GM18873 (cell line): ENCODE data around the gene CASP10.
"Not testable (repeated sequence)": the region's sequence is repeated elsewhere in the genome, so short reads cannot be mapped to it uniquely, and the experiment has no call there.

ENCODE experiments used
- ATAC-seq: cut with Tn5 transposase; IDR thresholded peaks from one replicate; pipeline ENCODE4 v1.9.1; 2021; ENCODE audit warnings: mild to moderate bottlenecking, moderate library complexity, moderate number of reproducible peaks; ENCODE audit not compliant: unreplicated experiment, low FRiP score

CASP10 gene

DNA sequence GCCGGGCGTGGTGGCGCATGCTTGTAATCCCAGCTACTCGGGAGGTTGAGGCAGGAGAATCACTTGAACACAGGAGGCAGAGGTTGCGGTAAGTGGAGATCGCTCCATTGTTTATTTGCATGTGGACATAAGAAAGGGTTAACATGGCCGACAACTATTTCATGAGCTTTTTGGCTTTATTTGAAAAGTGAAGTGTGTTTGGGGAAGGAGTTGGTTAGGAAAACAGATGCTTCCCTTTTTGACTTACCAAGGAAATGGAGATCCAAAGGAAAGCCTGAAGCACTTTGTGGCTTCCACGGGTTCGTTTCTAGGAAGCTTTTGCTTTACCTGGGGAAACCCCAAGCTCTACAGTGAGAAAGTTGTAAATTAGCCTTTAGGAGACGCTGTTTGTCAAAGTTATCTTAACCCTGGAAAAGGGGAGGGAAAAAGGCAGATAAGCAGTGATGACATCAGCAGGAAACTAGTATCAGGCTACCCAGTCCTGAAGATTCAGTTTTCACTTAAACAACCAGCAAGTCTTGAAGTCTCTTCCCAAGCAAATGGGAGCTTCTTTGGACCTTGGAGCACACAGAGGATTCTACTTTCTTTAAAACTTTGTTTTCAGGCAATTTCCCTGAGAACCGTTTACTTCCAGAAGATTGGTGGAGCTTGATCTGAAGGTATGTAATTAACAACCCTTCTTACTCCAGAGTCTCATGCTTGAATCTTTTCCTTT, at the start of gene CASP10:
Gene CASP10, plus strand, starts transcription at position 492 of the 715 bp plus-strand sequence. CDS start 2,637 bp downstream, outside the sequence.
- peak; percentile 78 for ATAC-seq

- no peak for ATAC-seq
Measured at GRCh38 chr2:201135386-201135785, 47.6 kb upstream of the CASP10 start.

DNA sequence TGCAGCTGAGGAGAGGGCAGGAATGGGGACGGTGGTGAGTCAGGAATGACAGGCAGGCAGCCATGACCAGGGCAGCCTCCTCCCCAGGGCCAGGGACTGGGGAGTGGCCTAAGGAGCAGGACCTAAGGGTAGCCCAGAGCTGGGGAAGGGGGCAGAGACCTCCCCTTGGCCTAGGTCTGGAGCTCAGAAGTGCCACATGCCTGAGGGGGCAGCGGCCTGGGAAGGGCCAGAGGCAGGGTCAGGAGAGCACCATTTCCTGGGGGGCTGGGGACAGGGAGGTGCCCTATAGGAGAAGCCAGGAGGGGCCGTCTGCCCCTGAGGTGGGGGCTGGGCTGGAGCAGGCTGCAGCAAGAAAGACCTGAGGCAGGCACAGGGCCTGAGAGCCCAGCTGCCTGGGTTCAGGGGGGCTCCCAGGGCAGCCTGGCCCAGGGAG, 46.0 kb upstream of the CASP10 start:
- no peak for ATAC-seq

- ATAC-seq = no peak
Measured at GRCh38 chr2:201137505-201138400, 45.2 kb upstream of the CASP10 start.

GRCh38 chr2:201138401-201138970, 44.5 kb upstream of the CASP10 start:
- no peak for ATAC-seq

GRCh38 chr2:201138986-201139781, 43.8 kb upstream of the CASP10 start:
- ATAC-seq = not testable (repeated sequence)

DNA sequence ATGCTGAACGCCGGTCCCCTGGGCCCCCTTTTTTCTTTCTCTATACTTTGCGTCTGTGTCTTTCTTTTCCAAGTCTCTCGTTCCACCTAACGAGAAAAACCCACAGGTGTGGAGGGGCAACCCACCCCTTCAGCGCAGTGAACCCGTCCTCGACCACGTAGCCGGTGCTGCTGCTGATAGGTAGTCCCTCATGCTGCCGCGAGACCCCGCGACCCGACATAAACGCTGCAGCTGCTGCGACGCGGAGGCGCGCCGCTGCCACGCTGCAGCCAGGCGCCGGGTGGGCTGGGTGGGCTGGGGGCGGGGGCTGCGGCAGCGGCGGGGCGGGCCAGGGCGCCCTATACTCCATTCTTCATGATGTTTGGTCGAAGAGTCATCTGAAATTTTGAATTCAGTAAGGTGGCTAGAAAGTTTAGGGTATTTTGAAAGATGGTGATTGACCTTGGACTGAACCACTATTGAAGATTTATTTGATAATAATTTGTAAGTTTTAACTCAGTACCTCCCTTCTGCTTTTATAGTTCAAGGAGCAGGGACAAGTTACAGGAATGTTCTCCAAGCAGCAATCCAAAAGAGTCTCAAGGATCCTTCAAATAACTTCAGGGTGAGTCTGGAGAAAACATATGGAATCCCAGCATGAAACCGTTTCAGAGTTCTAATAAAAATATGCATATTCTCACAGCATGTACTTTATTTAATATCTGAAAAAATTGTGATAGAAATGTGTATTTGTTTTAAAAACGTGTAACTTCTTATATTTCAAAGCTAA, 42.9 kb upstream of the CASP10 start:
- no peak for ATAC-seq

- ATAC-seq = no peak
Measured at GRCh38 chr2:201144101-201145051, 38.6 kb upstream of the CASP10 start.

- no peak for ATAC-seq
Measured at GRCh38 chr2:201148434-201148990, 34.4 kb upstream of the CASP10 start.

DNA sequence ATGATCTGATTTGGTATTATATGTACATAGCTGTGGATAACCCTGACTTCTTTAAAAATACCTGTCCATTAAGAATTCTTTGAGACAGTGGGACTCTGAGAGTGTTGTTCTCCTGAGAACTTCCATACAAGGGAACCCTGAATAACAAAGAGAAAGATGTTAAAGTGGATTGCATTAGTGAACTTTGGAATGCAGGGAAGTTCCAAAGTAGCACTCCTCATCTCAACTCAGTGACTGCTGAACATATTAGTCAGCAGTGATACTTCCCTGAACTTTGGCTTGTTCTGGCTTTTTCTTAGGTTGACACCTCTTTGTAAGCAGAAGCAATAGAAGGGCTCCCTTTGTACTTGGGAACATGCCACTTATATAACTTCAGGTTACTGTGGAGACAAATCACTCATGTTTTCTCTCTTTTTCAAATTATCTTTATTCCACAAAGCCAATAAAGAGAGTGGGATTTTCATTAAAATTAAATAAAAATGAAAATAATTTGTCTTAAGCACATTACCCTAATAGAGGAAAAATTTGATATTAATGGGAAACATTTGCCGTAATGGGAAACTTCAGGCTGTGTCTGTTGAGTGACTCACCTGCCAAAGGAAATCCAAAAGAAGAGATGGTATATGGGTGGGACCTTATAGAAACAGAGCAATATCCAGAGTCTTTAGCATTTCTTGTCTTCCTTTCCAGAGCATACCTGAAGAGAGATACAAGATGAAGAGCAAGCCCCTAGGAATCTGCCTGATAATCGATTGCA, 33.7 kb upstream of the CASP10 start:
- no peak for ATAC-seq

GRCh38 chr2:201149821-201150165, 33.1 kb upstream of the CASP10 start:
- ATAC-seq = not testable (repeated sequence)

DNA sequence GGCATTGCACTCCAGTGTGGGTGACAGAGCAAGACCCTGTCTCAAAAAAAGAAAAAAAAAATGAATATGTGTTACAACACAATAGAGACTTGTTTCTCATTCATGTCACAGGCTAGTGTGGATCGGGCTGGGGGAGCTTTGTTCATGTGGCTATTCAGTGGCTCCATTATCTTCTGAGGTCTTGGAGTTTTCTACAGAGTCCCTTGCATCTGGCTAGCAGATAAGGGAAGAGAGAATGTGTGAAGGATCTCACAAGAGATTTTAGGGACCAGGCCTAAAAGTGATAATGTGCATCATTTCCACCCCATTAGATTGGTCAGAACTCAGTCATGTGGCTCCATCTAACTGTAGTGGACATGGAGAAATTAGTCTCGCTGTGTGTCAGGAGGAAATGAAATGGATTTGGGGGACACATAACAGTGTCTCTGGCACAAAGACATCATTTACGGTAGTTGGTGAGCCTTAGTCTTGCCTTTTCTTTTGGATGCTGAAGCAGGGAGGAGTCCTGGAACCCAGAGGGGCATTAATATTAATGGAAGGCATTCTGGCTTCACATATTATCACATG, 32.4 kb upstream of the CASP10 start:
- ATAC-seq = no peak

- peak; percentile 80 for ATAC-seq
Measured at GRCh38 chr2:201151127-201151981, 31.6 kb upstream of the CASP10 start.

DNA sequence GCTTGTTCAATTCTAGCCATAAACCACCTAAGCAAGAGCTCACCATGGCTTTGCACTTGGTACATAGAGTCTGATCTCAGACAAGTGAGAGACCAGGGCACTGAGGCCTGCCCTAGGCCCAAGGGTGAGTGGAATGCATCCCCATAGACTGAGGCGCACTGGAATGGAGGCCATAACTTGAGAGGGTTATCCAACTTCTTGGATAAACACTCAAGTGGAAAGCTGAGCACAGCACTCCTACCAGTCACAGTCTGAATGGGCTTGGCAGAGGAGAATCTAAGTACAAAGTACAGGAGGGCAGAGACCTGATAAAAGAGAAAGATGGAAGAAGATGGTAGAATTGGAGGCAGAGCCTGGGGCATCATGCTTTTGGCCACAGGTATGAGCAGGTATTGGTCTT, 30.4 kb upstream of the CASP10 start:
- no peak for ATAC-seq

DNA sequence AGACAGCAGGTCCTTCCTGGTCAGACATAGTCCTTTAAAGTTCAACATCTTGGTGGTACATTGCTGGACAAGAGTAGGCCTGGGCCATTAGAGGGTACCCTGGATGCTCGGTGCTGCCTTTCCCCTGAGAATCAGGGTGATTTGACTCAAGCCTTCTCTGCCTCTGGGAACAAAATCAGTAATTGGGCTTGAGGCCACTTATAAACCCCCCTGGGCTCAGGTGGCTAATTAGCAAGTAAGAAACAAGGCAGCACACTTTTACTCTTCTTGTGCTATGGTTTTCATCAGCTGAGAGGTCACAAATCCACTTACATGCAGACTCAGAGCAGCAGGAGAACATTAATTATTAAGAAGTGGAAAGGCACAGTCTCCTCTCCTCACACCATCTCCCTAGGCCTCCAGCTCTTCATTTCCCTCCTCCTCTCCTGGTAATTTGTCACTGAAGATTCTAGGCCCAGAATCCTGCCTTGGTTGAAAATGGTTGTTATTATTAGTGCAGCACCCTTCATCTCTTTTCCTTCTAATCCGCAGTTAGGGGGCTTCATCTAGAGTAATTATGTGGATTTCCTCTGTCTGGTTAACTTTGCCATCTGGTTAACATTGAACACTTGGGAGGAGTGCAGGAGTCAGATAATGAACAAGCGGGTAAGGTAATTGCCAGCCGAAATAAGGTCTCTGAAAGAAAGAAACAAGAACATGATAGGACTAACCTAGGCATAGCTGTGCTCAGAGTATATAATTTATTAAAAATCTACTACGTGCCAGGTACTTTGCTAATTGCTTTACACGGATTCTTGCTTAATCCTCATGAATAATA, 29.7 kb upstream of the CASP10 start:
- no peak for ATAC-seq
